LNCaP clone FGC (cell line): Measurements from ENCODE around the gene SAMD9L.

ENCODE experiments used
- DNase-seq: peaks from one replicate; pipeline ENCODE4 v3.0.0-alpha.2; 2011; ENCODE audit warnings: low read depth
- H3K4me3 ChIP-seq: 2 replicates; pipeline ENCODE4 v1.5.1; 2011; ENCODE audit warnings: mild to moderate bottlenecking, low read depth, low read length, control low read depth
- CTCF ChIP-seq: IDR thresholded peaks from 2 replicates; pipeline ENCODE4 v1.5.1; 2012; ENCODE audit warnings: mild to moderate bottlenecking; ENCODE audit not compliant: control insufficient read depth, insufficient read depth; ENCODE audit errors: extremely low read depth

The SAMD9L gene

GRCh38 chr7:93148144-93148543 is at the start of gene SAMD9L:
SAMD9L (minus strand) TSS chr7:93148385; CDS start chr7:93135971, 12,414 bp downstream.
- no peak for DNase-seq
- TF ChIP-seq CTCF: no peak
- 0 out of 2 replicates have a peak within 1 kb of the TSS, but pooled peaks have one; percentile 8 for H3K4me3 ChIP-seq

GRCh38 chr7:93196336-93196735 is 48.2 kb upstream of the SAMD9L start:
- no peak for TF ChIP-seq CTCF
- no peak for DNase-seq
- H3K4me3 ChIP-seq: no peak overlapping the region

- TF ChIP-seq CTCF: no peak
- no peak for DNase-seq
- no peak overlapping the region for H3K4me3 ChIP-seq
Measured at GRCh38 chr7:93194386-93194785, 46.2 kb upstream of the SAMD9L start.

GRCh38 chr7:93188870-93189634 is 40.9 kb upstream of the SAMD9L start:
- no peak overlapping the region for H3K4me3 ChIP-seq
- no peak for TF ChIP-seq CTCF
- DNase-seq: peak; percentile 65

- no peak overlapping the region for H3K4me3 ChIP-seq
- no peak for TF ChIP-seq CTCF
- DNase-seq: no peak
Measured at GRCh38 chr7:93185303-93186027, 37.3 kb upstream of the SAMD9L start.

GRCh38 chr7:93179173-93179572 is 31.0 kb upstream of the SAMD9L start:
- TF ChIP-seq CTCF: no peak
- no peak for DNase-seq
- no peak overlapping the region for H3K4me3 ChIP-seq
